ENCODE results near the gene PITPNC1. TPM values are rescaled to one million over a fixed set of nuclear protein-coding genes. Genes with fewer than 3 reads are reported as not detected.
"Not testable (repeated sequence)": the region's sequence is repeated elsewhere in the genome, so short reads cannot be mapped to it uniquely, and the experiment has no call there.

Gene PITPNC1
- total RNA-seq, 2 donors from 2014 or later = 22.3 to 24.3 TPM

- intact Hi-C loops (cut with DNase I) = loop anchor here (10.0 kb wide), 2 partner anchors 75 to 215 kb away; no protein-coding TSS in a partner anchor
- DNase-seq (ENCODE audit: low spot score) = no peak
Measured at GRCh38 chr17:67390006-67390645, 13.0 kb downstream of the PITPNC1 start.

GRCh38 chr17:67390646-67391361 lies 13.7 kb downstream of the PITPNC1 start:
- no peak for DNase-seq (ENCODE audit: low spot score)
- intact Hi-C loops (cut with DNase I) = loop anchor here (10.0 kb wide), 2 partner anchors 74 to 214 kb away; no protein-coding TSS in a partner anchor

GRCh38 chr17:67392111-67392510 lies 15.0 kb downstream of the PITPNC1 start:
- intact Hi-C loops (cut with DNase I) = loop anchor here (10.0 kb wide), 2 partner anchors 73 to 213 kb away; no protein-coding TSS in a partner anchor
- DNase-seq (ENCODE audit: low spot score) = no peak

DNA sequence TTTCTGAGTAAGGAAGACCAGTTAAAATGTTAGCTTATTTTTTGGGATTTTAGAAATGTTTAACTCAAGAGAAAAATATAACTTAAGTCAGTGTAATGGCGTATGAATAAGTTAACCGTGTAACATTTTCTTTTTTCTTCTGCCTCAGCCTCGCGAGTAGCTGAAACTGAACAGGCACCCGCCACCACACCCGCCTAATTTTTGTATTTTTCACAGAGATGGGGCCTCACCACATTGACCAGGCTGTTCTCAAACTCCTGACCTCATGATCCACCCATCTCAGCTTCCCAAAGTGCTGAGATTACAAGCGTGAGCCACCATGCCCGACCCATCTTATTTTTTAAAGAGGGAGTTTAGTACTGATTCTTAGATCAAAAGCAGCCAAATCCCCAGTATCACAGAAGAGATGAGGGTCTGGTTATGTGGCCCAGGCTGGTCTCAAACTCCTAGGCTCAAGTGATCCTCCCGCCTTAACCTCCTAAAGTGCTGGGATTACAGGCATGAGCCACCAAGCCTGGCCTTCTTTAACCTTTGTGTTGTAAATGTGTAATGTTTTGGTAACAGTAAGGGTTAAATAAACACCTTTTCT lies 16.8 kb downstream of the PITPNC1 start:
- intact Hi-C loops (cut with DNase I) = loop anchor here (10.0 kb wide), 2 partner anchors 71 to 211 kb away; no protein-coding TSS in a partner anchor
- DNase-seq (ENCODE audit: low spot score) = no peak

GRCh38 chr17:67399676-67400075 lies 22.6 kb downstream of the PITPNC1 start:
- DNase-seq (ENCODE audit: low spot score) = no peak
- intact Hi-C loops (cut with DNase I) = loop anchor here (10.0 kb wide), 2 partner anchors 65 to 205 kb away; no protein-coding TSS in a partner anchor

- intact Hi-C loops (cut with DNase I) = no loop called here
- no peak for DNase-seq (ENCODE audit: low spot score)
Measured at GRCh38 chr17:67400193-67400592, 23.1 kb downstream of the PITPNC1 start.

GRCh38 chr17:67401106-67401505 lies 24.0 kb downstream of the PITPNC1 start:
- DNase-seq (ENCODE audit: low spot score) = no peak

GRCh38 chr17:67401598-67402504 lies 24.8 kb downstream of the PITPNC1 start:
- DNase-seq (ENCODE audit: low spot score) = no peak
- intact Hi-C loops (cut with DNase I) = no loop called here

More at GRCh38 chr17:67401106-67401505, 24.0 kb downstream of the PITPNC1 start:
- intact Hi-C loops (cut with DNase I) = no loop called here

GRCh38 chr17:67403065-67403464 lies 26.0 kb downstream of the PITPNC1 start:
- no peak for DNase-seq (ENCODE audit: low spot score)
- intact Hi-C loops (cut with DNase I) = no loop called here

DNA sequence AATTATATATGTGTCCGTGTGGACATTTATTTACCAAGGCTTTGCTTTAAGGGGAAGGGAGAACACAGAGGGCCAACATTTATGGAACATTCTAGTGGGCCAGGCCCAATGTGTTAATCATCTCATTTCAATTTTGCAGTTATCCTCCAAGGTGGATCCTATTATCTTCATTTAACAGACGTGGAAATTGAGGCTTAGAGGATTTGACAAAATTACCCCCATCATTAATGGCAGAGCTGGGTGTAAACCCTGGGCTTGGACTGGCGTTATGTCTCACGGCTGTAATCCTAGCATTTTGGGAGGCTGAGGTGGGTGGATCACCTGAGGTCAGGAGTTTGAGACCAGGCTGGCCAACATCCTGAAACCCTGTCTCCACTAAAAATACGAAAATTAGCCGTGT lies 26.4 kb downstream of the PITPNC1 start:
- no peak for DNase-seq (ENCODE audit: low spot score)
- intact Hi-C loops (cut with DNase I) = no loop called here

DNA sequence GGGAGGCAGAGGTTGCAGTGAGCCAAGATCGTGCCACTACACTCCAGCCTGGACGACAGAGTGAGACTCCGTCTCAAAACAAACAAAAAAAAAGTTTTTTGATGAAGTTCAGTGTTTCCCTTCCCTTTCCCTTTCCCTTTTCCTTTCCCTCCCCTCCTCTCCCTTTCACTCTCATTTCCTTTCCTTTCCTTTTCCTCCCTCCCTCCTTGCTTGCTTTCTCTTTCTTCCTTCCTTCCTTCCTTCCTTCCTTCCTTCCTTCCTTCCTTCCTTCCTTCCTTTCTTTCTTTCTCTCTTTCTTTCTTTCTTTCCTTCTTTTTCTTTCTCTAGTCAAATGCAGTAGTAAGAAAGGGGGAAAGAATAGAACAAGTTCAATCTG lies 31.4 kb downstream of the PITPNC1 start:
- DNase-seq (ENCODE audit: low spot score); intact Hi-C loops (cut with DNase I): not testable (repeated sequence)

- intact Hi-C loops (cut with DNase I) = no loop called here
- DNase-seq (ENCODE audit: low spot score) = no peak
Measured at GRCh38 chr17:67411397-67411796, 34.3 kb downstream of the PITPNC1 start.

GRCh38 chr17:67412032-67412431 lies 35.0 kb downstream of the PITPNC1 start:
- intact Hi-C loops (cut with DNase I) = no loop called here
- DNase-seq (ENCODE audit: low spot score) = no peak

DNA sequence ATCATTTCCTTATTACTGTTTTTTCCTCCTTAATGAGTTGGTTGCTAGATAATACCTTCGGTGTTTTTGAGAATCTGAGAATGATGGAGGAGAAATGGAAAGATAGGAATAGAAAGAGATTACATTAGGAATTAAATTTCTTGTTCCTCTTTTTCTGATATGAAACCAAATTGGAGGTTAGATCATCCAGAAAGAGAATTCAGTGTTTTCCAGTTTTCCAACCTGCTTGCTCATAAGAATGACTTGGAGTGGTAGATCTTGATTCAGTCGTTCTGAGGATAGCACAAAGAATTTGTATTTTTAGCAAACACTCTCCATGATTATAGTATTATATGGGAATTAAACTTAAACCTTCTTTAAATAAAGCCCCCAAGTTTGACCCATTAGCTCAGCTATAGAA lies 35.9 kb downstream of the PITPNC1 start:
- intact Hi-C loops (cut with DNase I) = no loop called here
- DNase-seq (ENCODE audit: low spot score) = no peak

DNA sequence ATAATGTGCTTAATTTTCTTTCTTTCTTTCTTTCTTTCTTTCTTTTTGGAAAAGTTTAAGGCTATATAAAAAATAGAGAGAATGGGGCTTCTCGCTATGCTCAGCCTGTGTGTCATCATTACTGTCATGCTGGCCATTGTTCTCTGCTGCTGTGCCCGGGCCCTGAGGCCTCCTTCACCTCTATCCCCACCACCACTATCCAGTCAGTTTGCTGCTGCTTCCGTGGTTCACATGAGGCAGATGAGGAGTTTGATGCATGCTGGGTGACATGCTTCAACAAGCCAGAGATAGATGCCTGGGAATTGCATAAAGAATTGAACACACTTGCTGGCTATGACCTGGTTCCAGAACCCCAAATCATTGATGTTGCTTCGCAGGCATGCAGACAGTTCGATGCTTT lies 36.3 kb downstream of the PITPNC1 start:
- intact Hi-C loops (cut with DNase I) = no loop called here
- DNase-seq (ENCODE audit: low spot score) = no peak

GRCh38 chr17:67414130-67414529 lies 37.0 kb downstream of the PITPNC1 start:
- DNase-seq (ENCODE audit: low spot score) = no peak
- intact Hi-C loops (cut with DNase I) = no loop called here

- intact Hi-C loops (cut with DNase I) = no loop called here
- DNase-seq (ENCODE audit: low spot score) = no peak
Measured at GRCh38 chr17:67414559-67414958, 37.5 kb downstream of the PITPNC1 start.

- no peak for DNase-seq (ENCODE audit: low spot score)
- intact Hi-C loops (cut with DNase I) = no loop called here
Measured at GRCh38 chr17:67415291-67415690, 38.2 kb downstream of the PITPNC1 start.

DNA sequence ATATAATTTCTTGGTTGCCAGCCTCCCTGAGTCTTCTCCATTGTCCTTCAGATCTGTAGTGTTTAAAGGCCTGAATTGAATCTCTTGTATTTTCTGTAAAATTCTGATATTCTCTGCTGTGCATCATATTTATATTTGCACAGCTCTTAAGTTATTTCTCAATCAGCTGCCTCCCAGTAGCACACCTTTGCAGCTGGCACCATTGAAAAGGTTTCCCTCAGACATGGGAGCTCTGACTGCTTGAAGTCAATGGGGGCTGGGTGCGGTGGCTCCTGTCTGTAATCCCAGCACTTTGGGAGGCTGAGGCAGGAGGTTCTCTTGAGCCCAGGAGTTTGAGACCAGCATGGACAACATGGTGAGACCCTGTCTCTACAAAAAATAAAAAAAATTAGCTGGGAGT lies 40.4 kb downstream of the PITPNC1 start:
- intact Hi-C loops (cut with DNase I) = no loop called here

More for the DNA sequence above, 40.4 kb downstream of the PITPNC1 start:
- DNase-seq (ENCODE audit: low spot score) = no peak

Data from posterior vena cava (tissue), 2 donors.